GM21786 (cell line): Measurements from ENCODE around the gene ZFPM1.
"Not testable (repeated sequence)": the region's sequence is repeated elsewhere in the genome, so short reads cannot be mapped to it uniquely, and the experiment has no call there.

ENCODE experiments used
- ATAC-seq: cut with Tn5 transposase; IDR thresholded peaks from one replicate; pipeline ENCODE4 v1.9.1; 2021; ENCODE audit not compliant: unreplicated experiment

Gene ZFPM1

GRCh38 chr16:88453217-88453531 is at the start of gene ZFPM1:
Gene ZFPM1 (plus strand): TSS chr16:88453280. CDS start chr16:88453639, 359 bp downstream.
- ATAC-seq = no peak

- no peak for ATAC-seq
These were observed 49.1 kb upstream of the ZFPM1 start for GRCh38 chr16:88403794-88404581.

GRCh38 chr16:88404769-88405168 is 48.3 kb upstream of the ZFPM1 start:
- no peak for ATAC-seq

DNA sequence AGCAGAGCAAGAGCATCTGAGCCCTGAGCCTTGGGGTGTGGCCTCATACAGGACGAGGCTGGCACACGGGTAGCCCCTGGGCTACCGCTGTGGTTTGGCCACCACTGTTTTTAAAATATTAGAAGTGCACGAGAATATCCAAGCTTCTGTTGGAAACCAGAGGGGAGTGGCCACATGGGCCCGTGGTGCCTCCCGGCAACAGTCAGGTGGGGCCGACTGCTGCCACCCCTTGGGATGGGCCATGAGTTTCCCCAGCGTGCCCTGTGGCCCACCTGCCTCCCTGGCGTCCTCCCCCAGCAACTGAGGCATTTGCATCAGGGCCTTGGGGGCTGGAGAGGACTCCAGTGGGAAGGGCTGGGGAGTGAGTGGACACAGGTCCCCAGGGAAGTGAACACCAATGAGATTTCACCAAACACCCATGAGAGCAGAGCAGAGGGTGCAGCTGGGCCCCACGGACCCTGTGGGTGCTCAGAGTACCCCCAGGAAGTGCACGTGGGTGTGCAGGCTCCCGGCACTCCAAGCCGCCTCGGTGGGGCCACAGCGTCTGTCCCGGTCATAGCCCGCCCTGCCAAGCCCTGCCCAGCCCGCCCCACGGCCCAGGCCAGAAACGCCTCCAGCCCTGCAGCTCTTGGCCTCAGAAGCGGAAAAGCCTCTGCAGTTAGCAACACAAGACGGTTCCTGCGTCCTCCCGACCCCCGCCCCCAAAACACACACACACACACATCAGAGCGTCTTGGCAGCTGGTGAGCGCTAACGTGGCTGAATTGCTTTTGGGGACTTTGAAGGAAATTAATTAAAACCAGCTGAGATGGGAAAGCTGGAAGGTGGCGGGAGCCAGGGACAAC is 47.6 kb upstream of the ZFPM1 start:
- ATAC-seq = no peak

GRCh38 chr16:88406096-88407041 is 46.7 kb upstream of the ZFPM1 start:
- no peak for ATAC-seq

- ATAC-seq = no peak
These were observed 46.0 kb upstream of the ZFPM1 start for GRCh38 chr16:88407042-88407420.

GRCh38 chr16:88407807-88408206 is 45.3 kb upstream of the ZFPM1 start:
- no peak for ATAC-seq

- no peak for ATAC-seq
These were observed 44.4 kb upstream of the ZFPM1 start for GRCh38 chr16:88408561-88409142.

GRCh38 chr16:88409296-88410065 is 43.6 kb upstream of the ZFPM1 start:
- no peak for ATAC-seq

DNA sequence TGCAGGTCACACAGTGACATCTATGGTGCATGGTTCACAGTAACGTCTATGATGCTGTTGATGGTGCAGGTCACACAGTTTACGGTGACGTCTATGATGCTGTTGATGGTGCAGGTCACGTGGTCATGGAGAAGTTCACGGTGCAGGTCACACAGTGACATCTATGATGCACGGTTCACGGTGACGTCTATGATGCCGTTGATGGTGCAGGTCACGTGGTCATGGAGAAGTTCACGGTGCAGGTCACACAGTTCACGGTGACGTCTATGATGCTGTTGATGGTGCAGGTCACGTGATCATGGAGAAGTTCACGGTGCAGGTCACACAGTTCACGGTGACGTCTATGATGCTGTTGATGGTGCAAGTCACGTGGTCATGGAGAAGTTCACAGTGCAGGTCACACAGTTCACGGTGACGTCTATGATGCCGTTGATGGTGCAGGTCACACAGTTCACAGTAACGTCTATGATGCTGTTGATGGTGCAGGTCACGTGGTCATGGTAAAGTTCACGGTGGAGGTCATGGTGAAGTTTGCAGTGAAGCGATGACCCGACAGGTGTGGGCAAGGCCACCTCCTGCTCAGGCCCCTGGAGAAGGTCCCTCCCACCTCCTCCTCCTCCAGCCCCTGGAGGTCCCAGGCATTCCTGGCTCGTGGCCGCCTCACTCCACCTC is 42.6 kb upstream of the ZFPM1 start:
- not testable (repeated sequence) for ATAC-seq

DNA sequence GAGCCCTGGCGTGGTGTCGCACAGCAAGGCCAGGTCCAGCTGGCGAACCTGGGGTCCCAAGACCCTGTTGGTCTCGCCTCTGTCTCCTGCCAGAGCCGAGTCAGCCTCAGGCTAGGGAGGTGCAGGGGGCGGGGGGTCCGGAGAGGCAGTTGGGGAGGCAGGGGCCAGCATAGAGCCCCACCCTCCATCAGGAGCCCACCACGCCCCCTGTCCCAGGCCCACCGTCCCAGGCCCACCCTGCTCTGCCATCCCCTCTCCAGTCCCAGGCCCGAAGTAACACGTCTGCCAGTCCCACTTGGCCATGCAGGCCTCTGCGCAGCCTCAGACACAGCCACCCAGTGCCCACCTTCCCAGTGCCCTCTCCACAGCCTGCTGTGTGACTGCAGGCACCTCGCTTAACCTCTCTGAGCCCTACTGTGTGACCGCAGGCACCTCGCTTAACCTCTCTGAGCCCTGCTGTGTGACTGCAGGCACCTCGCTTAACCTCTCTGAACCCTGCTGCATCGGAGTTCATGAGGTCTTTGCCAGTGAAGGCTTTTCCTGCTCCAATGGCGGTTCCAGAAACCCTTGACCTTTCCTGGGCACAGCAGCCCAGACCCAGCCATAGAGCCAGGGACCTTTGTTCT is 41.0 kb upstream of the ZFPM1 start:
- no peak for ATAC-seq

DNA sequence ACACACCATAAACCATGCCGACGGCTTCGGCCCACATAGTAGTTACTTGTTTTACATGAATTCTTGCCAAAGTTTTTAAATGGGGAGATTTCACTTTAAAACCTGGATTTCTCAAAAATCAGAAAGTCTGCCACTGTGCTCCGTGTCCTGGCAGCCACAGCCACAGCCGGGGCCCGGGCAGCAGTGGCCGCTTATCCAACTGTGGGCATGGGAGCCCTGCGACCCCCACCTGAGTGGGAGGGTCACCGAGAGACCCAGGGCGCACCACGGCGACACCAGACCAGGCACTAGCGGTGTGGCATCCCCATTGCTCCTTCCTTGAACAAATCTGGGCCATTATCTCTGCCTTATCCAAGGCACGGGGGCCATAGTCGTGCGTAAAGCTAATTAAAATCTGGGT is 40.3 kb upstream of the ZFPM1 start:
- no peak for ATAC-seq

DNA sequence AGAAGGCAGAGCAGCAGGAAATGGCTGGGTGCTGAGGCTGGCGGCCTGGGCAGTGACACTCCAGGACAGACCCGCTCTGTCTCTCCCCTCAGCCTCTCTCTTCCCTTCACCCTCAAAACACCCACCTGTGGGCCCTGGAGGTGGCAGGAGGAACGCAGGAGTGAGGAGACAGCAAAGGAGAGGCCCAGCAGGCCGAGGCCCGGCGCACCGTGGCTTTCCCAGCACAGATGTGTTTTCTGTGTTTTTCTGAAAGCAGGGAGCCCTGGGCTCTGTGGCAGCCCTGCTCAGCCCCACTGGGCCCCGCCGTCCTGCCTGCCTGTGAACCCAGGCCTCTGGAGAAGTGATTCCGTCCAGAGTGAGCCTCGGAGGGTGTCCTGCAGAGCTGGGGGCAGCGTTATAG is 39.8 kb upstream of the ZFPM1 start:
- no peak for ATAC-seq

- ATAC-seq = no peak
These were observed 39.4 kb upstream of the ZFPM1 start for GRCh38 chr16:88413631-88414030.

DNA sequence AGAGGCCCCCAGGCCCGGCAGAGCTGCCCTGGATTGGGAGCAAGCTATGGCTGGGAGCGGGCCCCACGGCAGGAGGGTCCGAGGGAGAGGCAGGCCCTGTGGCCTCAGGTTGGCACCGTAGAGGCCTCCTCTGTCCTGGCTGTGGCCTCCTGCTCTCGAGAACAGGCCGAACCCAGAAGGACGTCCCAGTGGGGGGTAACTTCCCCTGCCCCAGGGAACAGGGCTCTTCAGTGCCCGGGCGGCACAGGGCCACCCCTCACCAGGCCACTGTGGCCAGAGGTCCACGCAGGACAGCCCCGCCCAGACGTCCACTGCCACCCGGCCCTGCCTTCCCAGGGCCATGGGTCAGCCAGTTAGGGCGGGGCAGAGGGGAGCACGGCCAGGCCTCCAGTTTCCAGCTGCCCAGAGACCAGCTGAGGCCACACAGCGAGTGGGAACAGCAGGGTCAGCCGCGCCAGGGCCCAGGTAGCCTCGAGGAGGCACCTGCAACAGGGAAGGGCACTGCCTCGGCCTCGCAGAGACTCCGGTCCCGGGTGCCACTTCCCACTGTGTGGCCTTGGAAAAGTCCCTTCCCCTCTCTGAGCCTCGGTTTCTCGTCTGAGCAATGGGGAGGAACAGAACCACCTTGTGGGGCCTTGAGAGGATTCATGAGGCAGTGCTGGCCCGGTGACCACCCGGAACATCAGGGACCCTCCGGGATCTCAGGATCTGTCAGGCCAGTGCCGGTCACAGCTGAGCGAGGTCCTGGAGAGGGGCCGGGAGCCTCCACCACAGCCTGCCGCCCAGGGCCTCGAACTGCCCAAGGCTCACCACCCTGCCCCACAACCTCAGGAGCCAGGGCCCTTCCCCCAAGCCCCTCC is 38.3 kb upstream of the ZFPM1 start:
- no peak for ATAC-seq

- ATAC-seq = no peak
These were observed 37.7 kb upstream of the ZFPM1 start for GRCh38 chr16:88415381-88415705.

GRCh38 chr16:88415713-88416323 is 37.3 kb upstream of the ZFPM1 start:
- ATAC-seq = no peak

GRCh38 chr16:88416686-88417085 is 36.4 kb upstream of the ZFPM1 start:
- ATAC-seq = no peak
